K562 (cell line): ENCODE results near the gene ANKRD16. TPM values are rescaled to one million over a fixed set of nuclear protein-coding genes. Genes with fewer than 3 reads are reported as not detected.

Experiments used
- ATF1 ChIP-seq, 2 experiments: fragments of 450-650 bp in 1 of 2; IDR thresholded peaks; 2 replicates each; pipeline ENCODE4 v1.6.1; 2016; ENCODE audit warnings: missing compliant biosample characterization in 1 of 2, missing genetic modification characterization in 1 of 2
- CBX2 ChIP-seq: fragments of 200-600 bp; sonication (generic); IDR thresholded peaks from one replicate; pipeline ENCODE4 v1.6.1; 2012; ENCODE audit warnings: mild to moderate bottlenecking, low read length, inconsistent platforms; ENCODE audit not compliant: insufficient read depth, poor library complexity, severe bottlenecking
- DDX20 ChIP-seq: fragments of 450-650 bp; IDR thresholded peaks from 2 replicates; pipeline ENCODE4 v1.6.1; 2016; ENCODE audit warnings: missing genetic modification characterization, low read depth, mild to moderate bottlenecking, missing compliant biosample characterization, moderate library complexity
- E2F5 ChIP-seq: sonication (generic); formaldehyde crosslinking; IDR thresholded peaks from 2 replicates; pipeline ENCODE4 v1.8.0; 2022; ENCODE audit warnings: mild to moderate bottlenecking, missing genetic modification reagents
- E4F1 ChIP-seq: fragments of 250-450 bp; sonication (Bioruptor Pico); IDR thresholded peaks from 2 replicates; pipeline ENCODE4 v1.5.0; 2021; ENCODE audit warnings: mild to moderate bottlenecking, borderline replicate concordance
- FOS ChIP-seq: IDR thresholded peaks from 3 replicates; pipeline ENCODE4 v1.6.1; 2011; ENCODE audit not compliant: insufficient read length; ENCODE audit errors: extremely low read depth
- HEY1 ChIP-seq: fragments of 250-450 bp; sonication (Bioruptor Pico); IDR thresholded peaks from 2 replicates; pipeline ENCODE4 v1.5.0; 2020; ENCODE audit warnings: mild to moderate bottlenecking, moderate library complexity, borderline replicate concordance
- HINFP ChIP-seq: fragments of 450-650 bp; conservative IDR thresholded peaks from 2 replicates; pipeline ENCODE4 v1.6.1; 2016; ENCODE audit warnings: missing genetic modification characterization, low read depth, mild to moderate bottlenecking, control low read depth, missing compliant biosample characterization
- HNRNPK ChIP-seq: fragments of 200-400 bp; formaldehyde crosslinking; IDR thresholded peaks from one replicate; pipeline ENCODE4 v1.6.1; 2018; ENCODE audit warnings: mild to moderate bottlenecking, low read depth, low read length; ENCODE audit not compliant: poor library complexity, severe bottlenecking
- IFI16 ChIP-seq: fragments of 250-450 bp; sonication (Bioruptor Pico); IDR thresholded peaks from 2 replicates; pipeline ENCODE4 v2.1.2; 2022; ENCODE audit warnings: mild to moderate bottlenecking, inconsistent platforms
- MAZ ChIP-seq, 2 experiments: fragments of 450-650 bp in 1 of 2; sonication (generic) in 1 of 2; formaldehyde crosslinking; IDR thresholded peaks in 1 of 2; conservative IDR thresholded peaks in 1 of 2; 2 replicates each; pipeline versions ENCODE4 v1.4.0 to v1.5.0; 2020; ENCODE audit warnings: mild to moderate bottlenecking in 1 of 2, missing genetic modification reagents in 1 of 2
- MEIS2 ChIP-seq: fragments of 450-650 bp; IDR thresholded peaks from 2 replicates; pipeline ENCODE4 v1.6.1; 2014; ENCODE audit warnings: mild to moderate bottlenecking; ENCODE audit not compliant: partially characterized antibody
- NR4A1 ChIP-seq, 2 experiments: fragments of 250-450 bp in 1 of 2; fragments of 450-650 bp in 1 of 2; sonication (Bioruptor Pico) in 1 of 2; IDR thresholded peaks; 2 replicates each; pipeline versions ENCODE4 v1.4.0 to v1.6.1; 2016 to 2020; ENCODE audit warnings: mild to moderate bottlenecking in 2 of 2, missing compliant biosample characterization in 1 of 2, missing genetic modification characterization in 1 of 2, moderate library complexity in 1 of 2
- PKNOX1 ChIP-seq: fragments of 450-650 bp; IDR thresholded peaks from 2 replicates; pipeline ENCODE4 v1.6.1; 2016
- RFX1 ChIP-seq: fragments of 450-650 bp; IDR thresholded peaks from 2 replicates; pipeline ENCODE4 v1.6.1; 2016; ENCODE audit warnings: mild to moderate bottlenecking, moderate library complexity
- RFX5 ChIP-seq: IDR thresholded peaks from 2 replicates; pipeline ENCODE4 v1.6.1; 2011; ENCODE audit warnings: low read depth, mild to moderate bottlenecking, improper control_type of control experiment, low read length
- SMAD2 ChIP-seq: fragments of 150-350 bp; IDR thresholded peaks from 2 replicates; pipeline ENCODE4 v1.6.1; 2014; ENCODE audit warnings: low read depth, mild to moderate bottlenecking, low read length
- TAF7 ChIP-seq: fragments of 450-650 bp; IDR thresholded peaks from 2 replicates; pipeline ENCODE4 v1.6.1; 2016; ENCODE audit warnings: missing genetic modification characterization, missing compliant biosample characterization
- TAL1 ChIP-seq: fragments of 450-650 bp; IDR thresholded peaks from 2 replicates; pipeline ENCODE4 v1.6.1; 2016; ENCODE audit warnings: mild to moderate bottlenecking
- TGIF2 ChIP-seq: sonication (generic); formaldehyde crosslinking; IDR thresholded peaks from 2 replicates; pipeline ENCODE4 v1.8.1; 2022; ENCODE audit warnings: mild to moderate bottlenecking, missing genetic modification reagents, moderate library complexity
- ZFP36 ChIP-seq: fragments of 150-350 bp; IDR thresholded peaks from 2 replicates; pipeline ENCODE4 v1.6.1; 2018; ENCODE audit warnings: low read length, low read depth; ENCODE audit not compliant: partially characterized antibody
- ZNF217 ChIP-seq: sonication (generic); formaldehyde crosslinking; IDR thresholded peaks from 2 replicates; pipeline ENCODE4 v1.8.0; 2022; ENCODE audit warnings: mild to moderate bottlenecking, missing genetic modification reagents
- ZNF3 ChIP-seq: fragments of 250-450 bp; sonication (Bioruptor Pico); IDR thresholded peaks from 2 replicates; pipeline ENCODE4 v1.5.0; 2021; ENCODE audit warnings: mild to moderate bottlenecking, moderate library complexity
- ZNF696 ChIP-seq: fragments of 250-450 bp; sonication (Bioruptor Pico); conservative IDR thresholded peaks from 2 replicates; pipeline ENCODE4 v1.4.0; 2020; ENCODE audit warnings: mild to moderate bottlenecking, moderate library complexity
- polyA plus RNA-seq, 8 experiments: library from polyadenylated mRNA; depleted of rRNA in 4 of 8; stranded (reverse) in 5 of 8; unstranded in 3 of 8; fragments of >200 nt; fragmentation: Nextera tagmentation in 2 of 8; fragmentation: Illumina TruSeq in 1 of 8; extraction: Ambion mirVana in 2 of 8; extraction: Trizol in 1 of 8; gene quantifications; 2 replicates each; pipeline versions ENCODE4 v1.2.1 to v1.2.3, GENCODE V29; 2011 to 2014; ENCODE audit warnings: inconsistent platforms in 1 of 8, missing spikeins in 1 of 8
- total RNA-seq, 7 experiments: library from RNA; depleted of rRNA in 6 of 7; stranded (reverse); fragments of >200 nt in 6 of 7; fragmentation: Illumina TruSeq in 2 of 7; extraction: Trizol in 2 of 7; gene quantifications; 2 replicates each; pipeline versions ENCODE4 v1.2.1 to v1.2.3, GENCODE V29; 2011 to 2021; ENCODE audit warnings: low replicate concordance in 1 of 7

ANKRD16 gene
- total and polyA plus RNA-seq, 9 of the 15 experiments (the other 6 are each of a cell fraction or from before 2014, with no cell fraction given): 1.5 to 16.0 (median 9.5) TPM

GRCh38 chr10:5897053-5897340 lies 7.3 kb upstream of the ANKRD16 start (continued):
- no peak for TF ChIP-seq CBX2
- TF ChIP-seq MEIS2: peak; percentile 46
- TF ChIP-seq E2F5 (CRISPR knock-in tag): no peak
- TF ChIP-seq TAL1: no peak
- TF ChIP-seq ZNF217 (CRISPR knock-in tag): no peak
- TF ChIP-seq MAZ (CRISPR knock-in tag; conservative IDR thresholded peaks at IDR 0.05 in 1 of 2, IDR thresholded peaks at IDR 0.05 in 1 of 2): peak in 1 of 2 experiments; percentile 29; a peak in 1 of 4 replicates
- TF ChIP-seq SMAD2: no peak
- no peak for TF ChIP-seq HEY1
- TF ChIP-seq NR4A1 (CRISPR knock-in tag; IDR thresholded peaks at IDR 0.05): no peak
- TF ChIP-seq NR4A1 (tag; IDR thresholded peaks at IDR 0.05): no peak
- TF ChIP-seq ZFP36: no peak
- peak; percentile 65 for TF ChIP-seq RFX5
- no peak for TF ChIP-seq ATF1 (CRISPR knock-in tag; IDR thresholded peaks at IDR 0.05)
- TF ChIP-seq ATF1 (tag; IDR thresholded peaks at IDR 0.05): 0 out of 2 replicates have a peak, but pooled peaks have one; percentile 22
- TF ChIP-seq IFI16 (CRISPR knock-in tag): no peak
- TF ChIP-seq HNRNPK: no peak
- TF ChIP-seq TGIF2: no peak
- TF ChIP-seq DDX20 (tag): no peak
- no peak for TF ChIP-seq TAF7 (tag)
- TF ChIP-seq RFX1: peak; percentile 61
- no peak for TF ChIP-seq ZNF3 (CRISPR knock-in tag)
- no peak for TF ChIP-seq HINFP (tag)
- no peak for TF ChIP-seq FOS
- TF ChIP-seq E4F1 (CRISPR knock-in tag): no peak
- no peak for TF ChIP-seq ZNF696 (CRISPR knock-in tag)
- TF ChIP-seq PKNOX1: peak; percentile 76
